Chondrocyte (in vitro differentiated cells): ENCODE results near the gene MYO7A. TPM values are rescaled to one million over a fixed set of nuclear protein-coding genes. Genes with fewer than 3 reads are reported as not detected.

Source experiments
- DNase-seq: peaks from one replicate; pipeline ENCODE4 v3.0.0; 2021; ENCODE audit warnings: mixed read lengths, low spot score
- H3K27ac Mint-ChIP-seq: one replicate; pipeline ENCODE4 v1.8.0; 2021; ENCODE audit warnings: mild to moderate bottlenecking, moderate library complexity, mixed read lengths; ENCODE audit not compliant: unreplicated experiment
- H3K27me3 Mint-ChIP-seq: 2 replicates; pipeline ENCODE4 v1.8.0; 2021; ENCODE audit warnings: low read depth, mixed read lengths
- H3K36me3 Mint-ChIP-seq: 2 replicates; pipeline ENCODE4 v1.8.0; 2021; ENCODE audit warnings: low read depth, mixed read lengths
- H3K4me1 Mint-ChIP-seq: 2 replicates; pipeline ENCODE4 v1.8.0; 2021; ENCODE audit warnings: low read depth, mild to moderate bottlenecking, mixed read lengths
- H3K4me3 Mint-ChIP-seq: one replicate; pipeline ENCODE4 v1.8.0; 2021; ENCODE audit warnings: mild to moderate bottlenecking, moderate library complexity, mixed read lengths; ENCODE audit not compliant: unreplicated experiment
- H3K9me3 Mint-ChIP-seq: 2 replicates; pipeline ENCODE4 v1.8.0; 2021; ENCODE audit warnings: low read depth, mixed read lengths
- total RNA-seq: library from RNA; stranded (reverse); gene quantifications from 3 replicates; pipeline ENCODE4 v1.2.1, GENCODE V29; 2021
- TF ChIP-seq, protein P1 (sequence below): fragments of 200-600 bp; sonication (generic); IDR thresholded peaks from 2 replicates; pipeline ENCODE4 v1.5.0; 2021; ENCODE audit warnings: antibody characterized with exemption, mild to moderate bottlenecking, moderate library complexity

MYO7A gene
- total RNA-seq, 1 donor from 2014 or later, result not detected

DNA sequence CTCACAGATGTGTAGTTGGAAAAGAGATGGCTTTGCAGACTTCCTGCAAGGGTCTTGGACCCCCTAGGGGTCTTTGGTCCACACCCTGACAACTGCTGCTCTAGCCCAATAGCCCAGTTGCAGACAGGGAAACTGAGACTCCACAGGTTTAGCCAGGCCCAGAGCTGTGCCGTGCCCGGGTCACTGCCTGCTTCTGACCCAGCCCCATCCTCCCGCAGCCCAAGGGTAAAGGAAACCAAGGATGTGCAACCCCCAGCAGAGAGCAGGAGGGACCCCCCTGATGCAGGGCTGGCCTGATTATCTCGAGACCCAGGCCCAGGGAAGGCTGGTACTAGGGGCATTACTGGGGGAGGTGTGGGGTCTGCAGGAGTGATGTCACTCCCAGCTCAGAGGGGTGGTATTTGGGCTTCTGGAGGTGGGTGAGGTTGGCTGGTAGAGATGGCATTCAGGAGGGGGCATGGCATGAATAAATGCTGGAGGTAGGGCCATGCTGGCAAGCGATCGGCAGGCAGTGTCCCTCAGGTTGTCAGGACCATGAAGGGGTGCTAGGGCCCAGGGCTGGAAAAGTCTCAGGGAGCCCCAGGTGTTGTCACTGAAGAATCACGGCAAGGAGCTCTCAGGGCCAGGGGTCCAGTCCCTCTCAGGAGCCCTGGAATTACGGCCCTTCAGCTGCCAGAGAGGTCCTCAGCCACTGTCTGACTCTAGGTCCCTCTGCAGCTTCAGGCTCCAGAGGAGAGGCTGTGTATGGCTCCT lies 21.1 kb downstream of the MYO7A start:
- H3K4me1 Mint-ChIP-seq, result peaks cover 13% of the 10 kb centered on the region
- H3K4me3 Mint-ChIP-seq, result no peak overlapping the region
- no peaks in the 10 kb centered on the region for H3K36me3 Mint-ChIP-seq
- TF ChIP-seq, protein P1, sequence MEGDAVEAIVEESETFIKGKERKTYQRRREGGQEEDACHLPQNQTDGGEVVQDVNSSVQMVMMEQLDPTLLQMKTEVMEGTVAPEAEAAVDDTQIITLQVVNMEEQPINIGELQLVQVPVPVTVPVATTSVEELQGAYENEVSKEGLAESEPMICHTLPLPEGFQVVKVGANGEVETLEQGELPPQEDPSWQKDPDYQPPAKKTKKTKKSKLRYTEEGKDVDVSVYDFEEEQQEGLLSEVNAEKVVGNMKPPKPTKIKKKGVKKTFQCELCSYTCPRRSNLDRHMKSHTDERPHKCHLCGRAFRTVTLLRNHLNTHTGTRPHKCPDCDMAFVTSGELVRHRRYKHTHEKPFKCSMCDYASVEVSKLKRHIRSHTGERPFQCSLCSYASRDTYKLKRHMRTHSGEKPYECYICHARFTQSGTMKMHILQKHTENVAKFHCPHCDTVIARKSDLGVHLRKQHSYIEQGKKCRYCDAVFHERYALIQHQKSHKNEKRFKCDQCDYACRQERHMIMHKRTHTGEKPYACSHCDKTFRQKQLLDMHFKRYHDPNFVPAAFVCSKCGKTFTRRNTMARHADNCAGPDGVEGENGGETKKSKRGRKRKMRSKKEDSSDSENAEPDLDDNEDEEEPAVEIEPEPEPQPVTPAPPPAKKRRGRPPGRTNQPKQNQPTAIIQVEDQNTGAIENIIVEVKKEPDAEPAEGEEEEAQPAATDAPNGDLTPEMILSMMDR, result no peak
- H3K9me3 Mint-ChIP-seq, result no peaks in the 10 kb centered on the region
- H3K27me3 Mint-ChIP-seq, result peaks cover 4% of the 10 kb centered on the region
- no peak overlapping the region for H3K27ac Mint-ChIP-seq
- DNase-seq, result no peak

DNA sequence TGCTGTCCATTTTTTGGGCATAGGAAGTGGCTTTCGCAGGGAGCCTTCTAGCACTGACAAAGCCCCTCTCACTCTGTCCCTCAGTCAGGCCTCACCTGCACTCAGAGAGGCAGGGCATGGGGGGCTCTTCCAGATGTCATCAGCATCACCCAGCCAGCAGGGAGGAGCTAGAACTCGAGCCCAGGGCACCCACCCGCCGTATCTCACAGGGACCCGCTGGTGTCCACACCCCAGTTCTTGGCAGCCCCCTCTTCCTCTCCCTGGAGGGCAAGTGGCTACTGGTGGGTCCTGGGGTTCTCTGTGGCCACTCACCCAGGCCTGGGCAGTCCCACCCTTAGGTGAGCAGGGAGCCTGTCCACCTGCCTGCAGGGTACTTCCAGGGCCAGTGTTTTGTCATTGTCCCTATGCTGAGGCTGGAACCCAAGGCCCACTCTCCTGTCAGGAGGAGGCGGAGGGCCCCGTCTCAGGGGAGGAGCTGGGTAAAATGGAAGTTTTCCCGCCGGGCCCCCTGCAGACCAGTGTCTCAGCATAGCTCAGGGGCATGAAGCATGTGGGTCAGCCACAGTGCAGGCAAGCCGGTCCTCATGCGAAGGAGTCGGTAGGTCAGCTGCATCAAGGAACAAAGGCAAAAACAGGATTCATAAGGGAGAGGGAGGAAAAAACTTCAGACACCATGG lies 21.8 kb downstream of the MYO7A start:
- H3K4me3 Mint-ChIP-seq, result no peak overlapping the region
- TF ChIP-seq, protein P1, result no peak
- H3K9me3 Mint-ChIP-seq, result no peaks in the 10 kb centered on the region
- H3K27me3 Mint-ChIP-seq, result peaks cover 4% of the 10 kb centered on the region
- no peak overlapping the region for H3K27ac Mint-ChIP-seq
- DNase-seq, result no peak
- H3K4me1 Mint-ChIP-seq, result peaks cover 13% of the 10 kb centered on the region
- no peaks in the 10 kb centered on the region for H3K36me3 Mint-ChIP-seq

DNA sequence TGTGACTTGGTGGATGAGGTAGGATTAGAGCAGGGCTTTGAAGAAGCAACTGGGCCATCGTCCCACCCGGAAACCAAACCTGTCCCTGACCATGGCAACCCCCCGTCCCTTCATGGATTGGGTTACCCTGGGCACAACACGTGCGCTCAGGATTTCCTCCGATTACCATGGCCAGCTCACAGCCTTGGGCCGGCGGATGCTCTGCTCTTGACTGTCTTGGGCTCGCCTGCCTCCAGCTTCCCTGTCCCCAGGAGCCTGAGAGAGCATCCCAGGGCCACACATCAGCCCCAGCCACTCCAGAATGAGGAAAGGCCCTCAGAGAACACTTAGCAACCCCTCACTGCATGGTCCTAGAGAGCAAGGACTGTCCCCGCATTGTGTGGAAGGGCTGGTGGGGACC lies 22.8 kb downstream of the MYO7A start:
- TF ChIP-seq, protein P1, result no peak
- Mint-ChIP-seq H3K27me3 (peaks cover 4% of the 10 kb centered on the region), H3K4me1 (peaks cover 13% of the 10 kb centered on the region), H3K9me3 (no peaks in the 10 kb centered on the region), H3K36me3 (no peaks in the 10 kb centered on the region), H3K4me3 (no peak overlapping the region), H3K27ac (no peak overlapping the region)
- DNase-seq, result no peak

DNA sequence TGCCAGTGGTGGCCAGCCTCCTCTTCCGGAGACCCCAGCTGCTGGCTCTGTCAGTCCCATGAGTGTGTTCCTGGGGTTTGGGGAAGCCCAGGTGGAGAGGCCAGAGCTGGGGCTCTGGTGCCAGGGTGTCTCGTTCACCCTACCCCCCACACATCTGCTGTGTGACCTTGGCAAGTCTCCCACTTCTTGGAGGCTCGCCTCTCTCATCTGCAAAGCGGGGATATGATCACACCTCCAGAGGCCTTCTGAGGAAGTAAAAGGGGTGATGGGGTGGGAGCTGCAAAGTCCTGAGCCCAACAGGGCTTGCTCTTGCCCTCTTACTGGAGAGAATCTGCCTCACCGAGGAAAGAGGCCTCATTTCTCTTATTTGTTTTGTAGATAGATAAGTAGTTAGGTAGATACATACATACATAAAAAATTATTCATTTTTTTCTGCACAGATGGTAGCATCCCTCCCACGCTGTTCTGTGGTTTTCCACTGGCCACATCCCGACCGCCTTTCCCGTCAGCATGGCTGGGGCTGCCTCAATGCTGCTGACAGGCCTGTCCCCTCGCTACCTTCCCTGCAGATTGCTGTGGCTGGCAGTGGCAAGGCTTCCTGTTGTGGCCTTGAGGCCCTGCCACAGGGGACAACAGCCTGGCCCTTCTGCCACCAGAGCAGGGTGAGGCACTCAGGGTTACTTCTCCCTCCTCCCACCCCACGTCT lies 23.9 kb downstream of the MYO7A start:
- TF ChIP-seq, protein P1, result no peak
- Mint-ChIP-seq H3K27me3 (peaks cover 2% of the 10 kb centered on the region), H3K4me3 (no peak overlapping the region), H3K4me1 (peaks cover 13% of the 10 kb centered on the region), H3K36me3 (no peaks in the 10 kb centered on the region), H3K9me3 (no peaks in the 10 kb centered on the region), H3K27ac (no peak overlapping the region)
- no peak for DNase-seq

DNA sequence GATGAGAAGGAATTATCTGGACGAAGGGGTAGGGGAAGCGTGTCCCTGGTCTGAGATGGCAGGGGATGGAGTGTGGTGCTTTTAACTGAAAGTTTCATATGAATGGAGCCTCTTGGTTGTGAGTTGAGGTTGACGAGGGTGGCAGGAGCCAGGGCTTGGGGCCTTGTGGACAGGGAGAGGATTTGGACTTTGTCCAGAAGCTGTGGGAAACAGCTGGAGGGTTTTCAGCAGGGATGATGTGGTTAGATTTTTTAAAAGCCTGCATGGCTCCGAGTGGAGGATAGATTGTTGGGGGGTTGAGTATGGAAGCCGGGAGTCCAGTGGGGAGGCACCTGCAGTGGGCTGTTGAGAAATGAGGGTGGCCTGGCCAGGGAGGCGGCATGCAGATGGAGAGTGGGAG lies 24.8 kb downstream of the MYO7A start:
- TF ChIP-seq, protein P1, result no peak
- no peak for DNase-seq
- Mint-ChIP-seq H3K4me3 (no peak overlapping the region), H3K27ac (no peak overlapping the region), H3K4me1 (peaks cover 13% of the 10 kb centered on the region), H3K9me3 (no peaks in the 10 kb centered on the region), H3K27me3 (peaks cover 2% of the 10 kb centered on the region), H3K36me3 (no peaks in the 10 kb centered on the region)
